Subcutaneous adipose tissue (tissue), 4 donors: Measurements from ENCODE around the gene MCTP2. TPM values are rescaled to one million over a fixed set of nuclear protein-coding genes. Genes with fewer than 3 reads are reported as not detected.

Experiments
- total RNA-seq, 4 donors: library from RNA; depleted of rRNA; stranded (reverse); fragments of >200 nt; gene quantifications; one replicate each; pipeline ENCODE4 v1.1.0, GENCODE V29; 2016
- TF ChIP-seq, protein P1 (sequence below): fragments of 450-650 bp; IDR thresholded peaks from one replicate; pipeline ENCODE4 v1.5.1; 2016; ENCODE audit warnings: low read depth, mild to moderate bottlenecking, control low read depth, antibody characterized with exemption, moderate library complexity

MCTP2 gene
- total RNA-seq, 4 donors from 2014 or later, result 2.6 to 5.5 (median 4.6) TPM

DNA sequence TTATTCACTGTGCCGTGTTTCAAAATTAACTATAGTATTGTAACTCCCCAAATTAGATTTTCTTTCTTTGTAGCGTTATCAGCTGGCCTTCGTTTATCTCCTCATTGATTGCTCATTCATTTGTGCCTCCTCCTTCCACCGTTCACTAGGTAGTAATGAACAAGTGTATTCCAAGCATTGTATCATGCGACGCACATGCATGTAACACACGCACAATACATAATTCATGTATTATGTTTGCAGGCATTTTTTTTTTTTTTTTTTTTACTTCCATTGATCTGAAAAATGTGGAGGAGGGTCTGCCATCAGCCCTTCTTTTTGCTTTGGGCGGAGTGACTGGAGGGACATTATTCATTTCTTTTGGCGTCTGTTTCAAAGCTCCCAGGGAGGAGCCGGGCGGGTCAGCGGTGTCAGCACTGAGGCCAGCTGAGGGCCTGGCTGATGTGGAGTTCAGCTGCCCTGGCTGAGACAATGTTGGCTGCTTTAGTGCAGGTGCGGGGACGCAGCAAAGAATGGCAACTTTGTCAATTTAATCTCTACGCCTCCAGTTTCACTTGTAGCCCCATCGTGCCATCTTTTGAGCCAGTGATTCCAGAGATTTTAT is 107.0 kb downstream of the MCTP2 start:
- TF ChIP-seq, protein P1, sequence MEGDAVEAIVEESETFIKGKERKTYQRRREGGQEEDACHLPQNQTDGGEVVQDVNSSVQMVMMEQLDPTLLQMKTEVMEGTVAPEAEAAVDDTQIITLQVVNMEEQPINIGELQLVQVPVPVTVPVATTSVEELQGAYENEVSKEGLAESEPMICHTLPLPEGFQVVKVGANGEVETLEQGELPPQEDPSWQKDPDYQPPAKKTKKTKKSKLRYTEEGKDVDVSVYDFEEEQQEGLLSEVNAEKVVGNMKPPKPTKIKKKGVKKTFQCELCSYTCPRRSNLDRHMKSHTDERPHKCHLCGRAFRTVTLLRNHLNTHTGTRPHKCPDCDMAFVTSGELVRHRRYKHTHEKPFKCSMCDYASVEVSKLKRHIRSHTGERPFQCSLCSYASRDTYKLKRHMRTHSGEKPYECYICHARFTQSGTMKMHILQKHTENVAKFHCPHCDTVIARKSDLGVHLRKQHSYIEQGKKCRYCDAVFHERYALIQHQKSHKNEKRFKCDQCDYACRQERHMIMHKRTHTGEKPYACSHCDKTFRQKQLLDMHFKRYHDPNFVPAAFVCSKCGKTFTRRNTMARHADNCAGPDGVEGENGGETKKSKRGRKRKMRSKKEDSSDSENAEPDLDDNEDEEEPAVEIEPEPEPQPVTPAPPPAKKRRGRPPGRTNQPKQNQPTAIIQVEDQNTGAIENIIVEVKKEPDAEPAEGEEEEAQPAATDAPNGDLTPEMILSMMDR, result no peak

DNA sequence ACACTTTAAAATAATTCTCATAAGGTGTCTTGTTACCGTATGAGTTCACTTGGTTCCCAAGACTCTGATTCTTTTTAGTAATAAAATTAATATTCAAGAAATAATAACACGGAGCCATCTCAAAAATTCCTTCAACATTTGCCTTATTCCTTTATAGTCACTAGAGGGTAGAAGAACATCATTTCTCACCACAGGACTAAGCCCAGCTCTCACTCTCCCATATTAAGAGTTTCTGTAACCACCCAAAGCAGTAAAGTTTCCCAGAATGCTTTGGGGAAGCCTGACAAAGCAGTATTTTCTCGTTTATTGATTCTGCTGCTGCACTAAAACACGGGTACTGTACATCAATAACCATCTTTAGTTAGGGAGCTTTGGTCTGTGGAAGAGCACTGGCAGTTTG is 114.9 kb downstream of the MCTP2 start:
- TF ChIP-seq, protein P1, result no peak

DNA sequence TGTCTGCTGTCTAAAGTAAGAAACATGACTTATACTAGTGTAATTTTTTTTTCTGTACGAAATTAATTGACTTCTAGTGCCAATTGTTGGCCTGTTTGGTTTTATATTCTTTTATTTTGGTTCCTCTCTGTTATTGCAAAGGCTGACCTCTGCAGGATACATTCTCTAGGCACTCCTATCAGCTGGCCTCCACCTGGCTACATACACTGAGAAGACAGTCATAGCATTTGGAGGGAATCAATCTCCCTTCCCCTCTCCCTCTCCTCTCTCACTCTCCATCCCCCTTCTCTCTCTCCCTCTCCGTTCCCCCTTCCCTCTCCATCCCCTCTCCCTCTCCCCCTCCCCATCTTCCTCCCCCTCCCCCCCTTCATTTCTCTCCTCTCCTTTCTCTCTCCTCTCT is 116.7 kb downstream of the MCTP2 start:
- TF ChIP-seq, protein P1, result no peak

DNA sequence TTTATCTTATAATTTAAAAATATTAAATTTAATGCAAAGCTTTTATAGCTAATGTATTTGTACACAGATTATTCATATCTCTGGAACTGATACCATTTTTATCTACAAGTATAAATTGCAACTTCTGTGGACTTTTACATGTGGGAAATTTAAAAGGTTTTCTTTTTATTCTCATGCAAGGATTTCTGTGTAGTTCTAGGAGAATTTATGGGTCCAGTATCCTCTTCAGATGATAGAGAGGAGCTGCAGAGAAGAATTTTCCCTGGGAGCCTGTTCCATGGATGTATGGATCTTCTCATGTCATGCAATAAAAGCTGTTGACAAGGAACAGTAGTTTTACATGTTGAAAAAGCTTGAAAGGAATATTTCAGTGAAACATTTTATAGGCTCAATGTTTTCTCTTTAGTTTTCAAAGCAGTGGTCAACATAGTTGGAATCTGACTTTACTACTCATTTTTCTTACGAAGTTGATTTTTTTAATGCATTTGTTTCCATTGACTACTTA is 119.7 kb downstream of the MCTP2 start:
- TF ChIP-seq, protein P1, result no peak

DNA sequence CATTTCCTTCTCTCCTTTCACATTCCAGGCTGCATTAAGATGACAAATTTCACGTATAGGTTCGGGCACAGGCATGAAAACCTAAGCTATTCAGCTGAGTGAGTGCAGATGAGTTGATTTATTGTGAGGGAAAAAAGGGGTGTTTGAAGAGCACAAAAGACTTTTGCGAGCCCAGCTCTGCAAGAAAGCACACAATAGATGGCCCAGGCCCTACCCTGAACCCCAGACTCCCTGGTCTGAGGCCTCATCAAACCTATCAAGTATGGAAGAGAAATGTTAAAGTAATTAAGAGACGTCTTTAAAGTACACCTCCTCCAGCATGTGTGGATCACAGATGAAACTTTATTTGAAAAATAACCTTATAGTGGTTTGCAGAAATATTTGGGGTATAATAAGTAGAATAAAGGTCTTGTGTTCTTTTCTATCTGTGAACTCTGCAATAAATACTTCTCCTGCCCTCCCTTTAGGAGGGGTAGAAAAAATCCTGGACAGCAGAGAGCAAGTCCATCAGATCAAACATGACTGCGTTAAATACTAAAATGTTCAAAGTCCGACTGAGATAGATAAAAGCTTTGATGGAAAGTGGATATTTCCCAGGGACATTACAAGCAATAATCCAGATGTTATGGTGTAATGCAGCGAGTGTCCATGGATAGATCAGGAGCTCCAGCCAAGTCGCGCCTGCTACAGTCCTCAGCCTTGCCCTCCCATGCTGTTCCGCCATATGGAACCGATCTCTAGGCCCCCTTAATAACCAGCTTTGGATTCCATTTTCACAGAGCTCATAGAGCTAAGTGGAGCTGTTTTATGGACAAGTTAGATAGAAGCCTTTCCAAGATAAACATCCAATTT is 121.5 kb downstream of the MCTP2 start:
- TF ChIP-seq, protein P1, result no peak

DNA sequence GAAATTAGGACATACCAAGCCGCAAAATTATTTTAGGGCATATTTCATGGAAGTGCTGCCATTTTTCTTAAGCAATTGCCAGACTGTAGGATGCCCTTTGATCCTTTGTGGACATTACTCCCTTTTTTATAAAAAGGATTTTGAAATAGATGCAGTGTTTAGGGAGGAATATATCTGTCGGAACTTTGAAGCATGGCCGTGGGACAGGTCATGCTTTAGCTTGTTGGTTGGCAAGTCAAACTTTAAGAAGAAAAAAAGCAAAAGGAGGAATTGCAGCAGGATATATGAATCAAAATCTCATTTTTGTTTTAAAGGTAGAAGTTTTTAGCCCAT is 122.1 kb downstream of the MCTP2 start:
- TF ChIP-seq, protein P1, result no peak

DNA sequence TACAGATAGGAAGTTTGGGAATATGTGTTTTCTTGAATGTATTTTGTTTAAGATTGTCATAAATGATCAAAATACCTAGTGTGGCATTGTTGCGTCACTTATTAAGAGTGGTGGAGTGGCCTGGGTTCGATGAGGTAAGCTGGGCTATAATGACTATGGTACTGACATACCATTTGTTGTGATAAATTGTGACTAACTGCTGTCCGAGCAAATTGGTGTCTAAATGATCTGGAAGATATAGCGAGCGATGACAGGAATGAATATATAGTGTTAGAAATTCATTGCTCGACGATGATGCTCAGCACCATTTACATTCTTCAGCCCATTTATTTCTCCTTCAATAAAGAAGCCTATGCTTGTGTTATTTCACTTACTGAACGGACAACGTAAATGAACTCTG is 123.3 kb downstream of the MCTP2 start:
- TF ChIP-seq, protein P1, result no peak
